ENCODE data around the gene UGCG. TPM values are rescaled to one million over a fixed set of nuclear protein-coding genes. Genes with fewer than 3 reads are reported as not detected.

UGCG gene
- total and polyA plus RNA-seq, 10 of the 15 experiments (the other 5 are each of a cell fraction or from before 2014, with no cell fraction given) = 21.7 to 96.6 (median 48.9) TPM

DNA sequence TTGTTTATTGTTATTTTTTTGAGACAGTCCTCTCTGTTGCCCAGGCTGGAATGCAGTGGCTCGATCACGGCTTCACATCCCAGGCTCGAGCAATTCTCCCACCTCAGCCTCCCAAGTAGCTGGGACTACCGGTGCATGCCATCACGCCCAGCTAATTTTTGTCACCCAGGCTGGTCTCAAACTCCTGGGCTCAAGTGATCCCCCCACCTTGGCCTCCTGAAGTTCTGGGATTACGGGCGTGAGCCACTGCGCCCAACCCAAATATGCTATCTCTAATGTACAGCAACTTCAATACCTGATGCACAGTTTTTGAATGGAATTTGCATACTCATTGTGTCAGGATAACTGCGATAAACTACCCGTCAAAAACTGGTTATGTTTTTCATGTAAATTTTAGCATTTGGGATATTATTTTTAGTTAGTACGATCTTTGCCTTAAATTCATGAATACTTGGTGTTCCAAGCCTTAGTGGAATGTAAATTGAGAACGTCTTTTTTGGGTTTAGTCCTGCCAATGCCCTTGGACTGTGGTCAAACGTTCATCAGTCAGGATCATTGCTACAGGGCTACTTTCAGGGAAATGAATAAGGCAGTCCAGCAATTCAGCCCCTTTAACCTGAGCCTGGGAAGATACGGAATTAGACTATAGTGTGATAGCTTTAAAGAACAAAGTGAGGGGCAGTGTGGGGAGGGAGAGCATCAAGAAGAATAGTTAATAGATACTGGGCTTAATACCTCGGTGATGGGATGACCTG is 4.4 kb downstream of the UGCG start:
- Histone ChIP-seq H3K36me3 (ENCODE audit: control insufficient read depth in 2 of 2, insufficient read depth in 2 of 2, low read length in 1 of 2) (peaks cover 0 to 18% of the 10 kb centered on the region in 2 experiments; a peak in 2 of 4 replicates), H3K4me3 (peak overlapping the region; percentile 80), H3K27ac (ENCODE audit: control insufficient read depth, insufficient read depth) (no peak overlapping the region; the same call in 1 of the 2 replicates), H4K20me1 (ENCODE audit: control insufficient read depth, insufficient read depth) (peaks cover 9% of the 10 kb centered on the region), H3K9me3 (replicated peaks; ENCODE audit: control insufficient read depth, insufficient read depth, low read length) (peaks cover 2% of the 10 kb centered on the region), H3K4me2 (ENCODE audit: control insufficient read depth, insufficient read depth) (peak overlapping the region; percentile 58), H3K79me2 (ENCODE audit: control insufficient read depth, insufficient read depth, low read length) (peaks cover 96% of the 10 kb centered on the region), H2AFZ (ENCODE audit: control insufficient read depth, low read depth, low read length) (no peak overlapping the region), H3K4me1 (ENCODE audit: control insufficient read depth, insufficient read depth, low read length) (peaks cover 18% of the 10 kb centered on the region), H3K9ac (ENCODE audit: control insufficient read depth, insufficient read depth, low read length) (peak overlapping the region; percentile 9; the same call in 1 of the 2 replicates), H3K27me3 (replicated peaks in 1 of 2; ENCODE audit: control insufficient read depth in 2 of 2, insufficient read depth in 2 of 2, low read length in 1 of 2) (no peaks in the 10 kb centered on the region)
- ATAC-seq (no peak), DNase-seq (ENCODE audit: low read depth, low spot score) (no peak), FAIRE-seq (no peak)
- TF ChIP-seq, protein P1, sequence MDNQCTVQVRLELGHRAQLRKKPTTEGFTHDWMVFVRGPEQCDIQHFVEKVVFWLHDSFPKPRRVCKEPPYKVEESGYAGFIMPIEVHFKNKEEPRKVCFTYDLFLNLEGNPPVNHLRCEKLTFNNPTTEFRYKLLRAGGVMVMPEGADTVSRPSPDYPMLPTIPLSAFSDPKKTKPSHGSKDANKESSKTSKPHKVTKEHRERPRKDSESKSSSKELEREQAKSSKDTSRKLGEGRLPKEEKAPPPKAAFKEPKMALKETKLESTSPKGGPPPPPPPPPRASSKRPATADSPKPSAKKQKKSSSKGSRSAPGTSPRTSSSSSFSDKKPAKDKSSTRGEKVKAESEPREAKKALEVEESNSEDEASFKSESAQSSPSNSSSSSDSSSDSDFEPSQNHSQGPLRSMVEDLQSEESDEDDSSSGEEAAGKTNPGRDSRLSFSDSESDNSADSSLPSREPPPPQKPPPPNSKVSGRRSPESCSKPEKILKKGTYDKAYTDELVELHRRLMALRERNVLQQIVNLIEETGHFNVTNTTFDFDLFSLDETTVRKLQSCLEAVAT (IDR thresholded peaks at IDR 0.05) = peak; percentile 38; the same call in 1 of the 2 replicates
- no peak for TF ChIP-seq SUPT20H (IDR thresholded peaks at IDR 0.05; ENCODE audit: borderline replicate concordance, control insufficient read depth, low read depth, low read length)
- in situ Hi-C loops (cut with MboI) = no loop called here
- ChIA-PET RAD21 (ENCODE audit: unreplicated experiment) (interaction anchor here (0.6 to 6.0 kb wide), 11 partner anchors 8 to 479 kb away, joined by 3 to 27 read pairs (median 5); partner anchors contain the start of gene HSDL2), POLR2A (interaction anchor here (0.6 to 7.0 kb wide), 10 partner anchors 8 to 170 kb away, joined by 3 to 45 read pairs (median 3); no protein-coding TSS in a partner anchor), SMC1A (ENCODE audit: uncharacterized antibody, unreplicated experiment) (interaction anchor here (0.8 to 4.6 kb wide), 22 partner anchors 8 to 174 kb away, joined by 3 to 65 read pairs (median 5); no protein-coding TSS in a partner anchor), CTCF (interaction anchor here (1.0 to 1.3 kb wide), 4 partner anchors 7 to 173 kb away, joined by 3 to 4 read pairs (median 3); no protein-coding TSS in a partner anchor)
- intact Hi-C loops (cut with micrococcal nuclease; ENCODE audit: unreplicated experiment) = loop anchor here (2.0 kb wide), 1 partner anchor 174 kb away; no protein-coding TSS in a partner anchor
- no TSS peak for BruUV-seq (replicated peaks)
- WGBS (ENCODE audit: insufficient coverage, insufficient replicate concordance, low lambda C conversion rate, missing lambda C conversion rate) = 93% methylated on average over 15 of the region's 15 CpGs

Measured in GM12878 (cell line).